ENCODE measurements around the gene EIF3F.

DNA sequence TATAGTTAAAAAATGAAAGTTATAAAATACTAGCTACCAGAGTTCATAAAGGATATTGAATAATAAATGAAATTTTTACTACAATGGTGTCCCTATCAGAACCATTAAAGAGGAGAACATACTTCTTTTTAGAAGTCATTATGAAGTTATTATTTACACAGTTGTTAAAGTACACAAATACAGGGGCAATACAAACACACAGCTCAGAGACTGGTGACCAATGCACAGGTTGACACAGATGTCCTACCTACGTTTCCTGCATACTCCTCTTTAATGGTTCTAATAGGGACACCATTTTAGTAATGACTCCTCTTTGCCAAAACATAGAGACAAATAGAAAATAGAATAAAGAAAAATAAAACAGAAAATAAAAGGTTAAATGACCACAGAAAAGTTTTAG, 31.9 kb upstream of the EIF3F start:
- TF ChIP-seq, protein P1, sequence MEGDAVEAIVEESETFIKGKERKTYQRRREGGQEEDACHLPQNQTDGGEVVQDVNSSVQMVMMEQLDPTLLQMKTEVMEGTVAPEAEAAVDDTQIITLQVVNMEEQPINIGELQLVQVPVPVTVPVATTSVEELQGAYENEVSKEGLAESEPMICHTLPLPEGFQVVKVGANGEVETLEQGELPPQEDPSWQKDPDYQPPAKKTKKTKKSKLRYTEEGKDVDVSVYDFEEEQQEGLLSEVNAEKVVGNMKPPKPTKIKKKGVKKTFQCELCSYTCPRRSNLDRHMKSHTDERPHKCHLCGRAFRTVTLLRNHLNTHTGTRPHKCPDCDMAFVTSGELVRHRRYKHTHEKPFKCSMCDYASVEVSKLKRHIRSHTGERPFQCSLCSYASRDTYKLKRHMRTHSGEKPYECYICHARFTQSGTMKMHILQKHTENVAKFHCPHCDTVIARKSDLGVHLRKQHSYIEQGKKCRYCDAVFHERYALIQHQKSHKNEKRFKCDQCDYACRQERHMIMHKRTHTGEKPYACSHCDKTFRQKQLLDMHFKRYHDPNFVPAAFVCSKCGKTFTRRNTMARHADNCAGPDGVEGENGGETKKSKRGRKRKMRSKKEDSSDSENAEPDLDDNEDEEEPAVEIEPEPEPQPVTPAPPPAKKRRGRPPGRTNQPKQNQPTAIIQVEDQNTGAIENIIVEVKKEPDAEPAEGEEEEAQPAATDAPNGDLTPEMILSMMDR (IDR thresholded peaks at IDR 0.05): no peak
- no peak for TF ChIP-seq POLR2A (IDR thresholded peaks at IDR 0.05)

All from suprapubic skin (tissue), 3 donors.